Psoas muscle (tissue), 8 donors: ENCODE data around the gene GNGT2. TPM values are rescaled to one million over a fixed set of nuclear protein-coding genes. Genes with fewer than 3 reads are reported as not detected.

ENCODE experiments used
- ATAC-seq, 4 donors: fragments of 200-7000 bp; cut with Tn5 transposase; one replicate each; pipeline ENCODE4 v1.9.1; 2020; ENCODE audit warnings: moderate library complexity in 3 of 4, mild to moderate bottlenecking in 2 of 4
- DNase-seq, 2 donors: peaks; one replicate each; pipeline ENCODE4 v3.0.0-alpha.2; 2020
- H3K27ac ChIP-seq: fragments of 200-600 bp; one replicate; pipeline ENCODE4 v1.8.0; 2022
- H3K27me3 ChIP-seq, 3 donors: fragments of 200-600 bp in 1 of 3; one replicate each; pipeline versions ENCODE4 v1.6.1 to v1.8.0; 2013 to 2022; ENCODE audit warnings: low read length in 2 of 3, mild to moderate bottlenecking in 2 of 3, moderate library complexity in 1 of 3; ENCODE audit not compliant: insufficient read depth in 3 of 3
- H3K36me3 ChIP-seq, 2 donors: fragments of 200-600 bp in 1 of 2; one replicate each; pipeline versions ENCODE4 v1.6.1 to v1.8.0; 2013 to 2022; ENCODE audit warnings: low read depth in 1 of 2, mild to moderate bottlenecking in 1 of 2, moderate library complexity in 1 of 2; ENCODE audit not compliant: insufficient read depth in 1 of 2
- H3K4me1 ChIP-seq: fragments of 200-600 bp; one replicate; pipeline ENCODE4 v1.8.0; 2022
- H3K4me3 ChIP-seq: fragments of 200-600 bp; one replicate; pipeline ENCODE4 v1.8.0; 2022; ENCODE audit warnings: mild to moderate bottlenecking
- H3K9me3 ChIP-seq: fragments of 200-600 bp; one replicate; pipeline ENCODE4 v1.8.0; 2022
- WGBS, 3 donors: extraction: QIAGEN DNeasy Blood & Tissue Kit; methylation state at CpG; one replicate each; pipeline versions ENCODE4 v1.1.6 to v1.1.7; 2013; 5-methylcytosine and 5-hydroxymethylcytosine counted together
- intact Hi-C, 2 donors: fragments of 100-400 bp; cut with DNase I; formaldehyde crosslinking; loops; one replicate each; pipeline versions ENCODE4 v1.11.0 to v1.14.2; 2022
- polyA plus RNA-seq, 3 donors: library from polyadenylated mRNA; stranded (reverse); fragments of 200-250 nt; gene quantifications; one replicate each; pipeline ENCODE4 v1.2.3, GENCODE V29; 2013
- total RNA-seq, 4 donors: library from RNA; stranded (reverse); fragmentation: NEBNext Ultra II Directional in 2 of 4; extraction: Animal tissue kit (Norgen Biotek cat#: 25700) in 2 of 4; gene quantifications; one replicate each; pipeline versions ENCODE4 v1.2.1 to v1.2.4, GENCODE V29; 2021 to 2023
- TF ChIP-seq, protein P1 (sequence below): fragments of 200-600 bp; IDR thresholded peaks from one replicate; pipeline ENCODE4 v1.8.0; 2022; ENCODE audit warnings: antibody characterized with exemption
- donor health status: healthy with polysubstance abuse.
- donor health status: DM: no; HTN: no; CAD: no; lungs with moderate emphysema.
- donor health status: Bipolar disorder and iron deficiency.
- donor health status: healthy.
- donor health status: DM: yes; HTN: yes; CAD: no.
- donor health status: DM: no; HTN: no; CAD: no.
- donor health status: DM: no; HTN: no; CAD: no.
- donor health status: DM: yes; HTN: yes; CAD: no.

Gene GNGT2
- total and polyA plus RNA-seq, 7 donors: 0.32 to 2.0 (median 0.57) TPM

DNA sequence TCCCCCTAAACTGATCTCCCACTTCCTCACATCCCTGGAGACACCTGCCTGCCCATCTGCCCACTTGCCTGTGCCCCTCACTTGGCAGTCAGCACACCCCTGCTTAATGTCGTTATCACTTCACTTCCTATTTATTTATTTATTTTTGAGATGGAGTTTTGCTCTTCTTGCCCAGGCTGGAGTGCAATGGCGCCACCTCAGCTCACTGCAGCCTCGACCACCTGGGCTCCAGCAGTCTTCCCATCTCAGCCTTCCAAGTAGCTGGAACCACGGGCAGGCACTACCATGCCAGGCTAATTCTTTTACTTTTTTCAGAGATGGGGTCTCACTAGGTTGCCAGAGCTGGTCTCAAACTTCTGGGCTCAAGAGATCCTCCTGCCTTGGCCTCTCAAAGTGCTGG lies 43.7 kb upstream of the GNGT2 start:
- H3K4me1 ChIP-seq: peaks cover 6% of the 10 kb centered on the region
- no peaks in the 10 kb centered on the region for H3K9me3 ChIP-seq
- H3K27ac ChIP-seq: no peak overlapping the region
- H3K4me3 ChIP-seq: no peak overlapping the region
- WGBS, 3 donors: 61 to 64% (median 62%) methylated on average over 4 of the region's 4 CpGs
- DNase-seq (no peak), ATAC-seq (no peak)
- TF ChIP-seq, protein P1, sequence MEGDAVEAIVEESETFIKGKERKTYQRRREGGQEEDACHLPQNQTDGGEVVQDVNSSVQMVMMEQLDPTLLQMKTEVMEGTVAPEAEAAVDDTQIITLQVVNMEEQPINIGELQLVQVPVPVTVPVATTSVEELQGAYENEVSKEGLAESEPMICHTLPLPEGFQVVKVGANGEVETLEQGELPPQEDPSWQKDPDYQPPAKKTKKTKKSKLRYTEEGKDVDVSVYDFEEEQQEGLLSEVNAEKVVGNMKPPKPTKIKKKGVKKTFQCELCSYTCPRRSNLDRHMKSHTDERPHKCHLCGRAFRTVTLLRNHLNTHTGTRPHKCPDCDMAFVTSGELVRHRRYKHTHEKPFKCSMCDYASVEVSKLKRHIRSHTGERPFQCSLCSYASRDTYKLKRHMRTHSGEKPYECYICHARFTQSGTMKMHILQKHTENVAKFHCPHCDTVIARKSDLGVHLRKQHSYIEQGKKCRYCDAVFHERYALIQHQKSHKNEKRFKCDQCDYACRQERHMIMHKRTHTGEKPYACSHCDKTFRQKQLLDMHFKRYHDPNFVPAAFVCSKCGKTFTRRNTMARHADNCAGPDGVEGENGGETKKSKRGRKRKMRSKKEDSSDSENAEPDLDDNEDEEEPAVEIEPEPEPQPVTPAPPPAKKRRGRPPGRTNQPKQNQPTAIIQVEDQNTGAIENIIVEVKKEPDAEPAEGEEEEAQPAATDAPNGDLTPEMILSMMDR: no peak
- no peaks in the 10 kb centered on the region for H3K36me3 ChIP-seq
- intact Hi-C loops: no loop called here
- H3K27me3 ChIP-seq: no peaks in the 10 kb centered on the region

DNA sequence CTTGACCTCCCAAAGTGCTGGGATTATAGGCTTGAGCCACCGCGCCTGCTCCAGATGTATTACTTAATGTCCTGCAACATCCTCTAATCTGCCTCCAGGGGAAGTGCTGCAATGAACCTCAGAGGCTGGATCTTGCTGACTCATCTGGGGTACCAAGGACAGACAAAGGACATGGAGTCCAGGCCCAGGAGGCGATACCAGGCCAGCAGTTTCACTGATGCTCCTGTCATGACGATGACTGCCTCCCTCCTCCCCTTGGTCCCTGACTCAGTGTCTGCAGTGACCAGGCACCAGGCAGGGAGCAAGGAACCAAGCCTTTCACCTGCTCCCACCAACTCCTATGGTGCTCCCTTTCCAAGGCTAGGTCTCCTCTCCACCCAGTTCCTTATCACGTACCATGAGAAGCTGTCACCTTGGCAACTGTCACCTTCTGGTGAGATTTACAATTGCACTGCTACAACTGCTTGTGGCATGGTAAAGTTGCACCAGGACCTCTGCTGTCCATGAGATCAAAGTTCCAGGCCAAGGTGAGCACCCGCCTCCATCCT lies 41.8 kb upstream of the GNGT2 start:
- Histone ChIP-seq H3K27me3 (no peaks in the 10 kb centered on the region), H3K4me3 (no peak overlapping the region), H3K4me1 (peaks cover 6% of the 10 kb centered on the region), H3K27ac (no peak overlapping the region), H3K9me3 (no peaks in the 10 kb centered on the region), H3K36me3 (no peaks in the 10 kb centered on the region)
- 84 to 89% (median 86%) methylated on average over 6 of the region's 6 CpGs for WGBS, 3 donors
- peak in 1 of 2 donors; percentile 33 for DNase-seq
- intact Hi-C loops: no loop called here
- ATAC-seq: no peak
- TF ChIP-seq, protein P1: no peak

DNA sequence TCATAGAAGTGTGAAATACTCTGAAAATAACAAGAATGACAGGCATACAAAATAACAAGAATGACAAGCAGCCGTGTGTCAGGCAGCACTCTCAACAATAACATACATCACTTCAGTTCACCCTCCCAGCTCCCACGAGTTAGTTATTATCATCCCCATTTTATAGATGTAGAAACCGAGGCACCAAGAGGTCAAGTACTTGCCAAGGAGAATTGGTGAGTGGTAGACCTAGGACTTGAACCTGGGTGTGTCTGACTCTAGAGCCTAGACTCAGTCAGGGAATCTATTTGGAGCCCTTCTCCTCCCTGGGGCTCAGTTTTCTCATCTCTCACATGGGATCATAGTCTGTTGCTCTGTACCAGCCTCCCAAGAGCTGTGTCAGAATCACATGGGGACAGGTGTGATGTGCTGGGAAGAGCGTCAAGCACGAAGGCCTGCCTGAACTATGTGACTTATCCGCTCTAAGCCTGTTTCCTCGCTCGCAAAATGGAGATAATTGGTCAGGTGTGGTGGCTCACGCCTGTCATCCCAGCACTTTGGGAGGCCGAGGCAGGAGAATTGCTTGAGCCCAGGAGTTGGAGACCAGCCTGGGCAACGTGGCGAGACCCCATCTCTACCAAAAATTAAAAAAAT lies 39.6 kb upstream of the GNGT2 start:
- intact Hi-C loops: no loop called here
- WGBS, 3 donors: 80 to 83% (median 81%) methylated on average over 12 of the region's 12 CpGs
- Histone ChIP-seq H3K4me1 (peaks cover 6% of the 10 kb centered on the region), H3K27me3 (no peaks in the 10 kb centered on the region), H3K4me3 (no peak overlapping the region), H3K9me3 (no peaks in the 10 kb centered on the region), H3K27ac (no peak overlapping the region), H3K36me3 (no peaks in the 10 kb centered on the region)
- ATAC-seq (no peak), DNase-seq (no peak)
- TF ChIP-seq, protein P1: no peak

DNA sequence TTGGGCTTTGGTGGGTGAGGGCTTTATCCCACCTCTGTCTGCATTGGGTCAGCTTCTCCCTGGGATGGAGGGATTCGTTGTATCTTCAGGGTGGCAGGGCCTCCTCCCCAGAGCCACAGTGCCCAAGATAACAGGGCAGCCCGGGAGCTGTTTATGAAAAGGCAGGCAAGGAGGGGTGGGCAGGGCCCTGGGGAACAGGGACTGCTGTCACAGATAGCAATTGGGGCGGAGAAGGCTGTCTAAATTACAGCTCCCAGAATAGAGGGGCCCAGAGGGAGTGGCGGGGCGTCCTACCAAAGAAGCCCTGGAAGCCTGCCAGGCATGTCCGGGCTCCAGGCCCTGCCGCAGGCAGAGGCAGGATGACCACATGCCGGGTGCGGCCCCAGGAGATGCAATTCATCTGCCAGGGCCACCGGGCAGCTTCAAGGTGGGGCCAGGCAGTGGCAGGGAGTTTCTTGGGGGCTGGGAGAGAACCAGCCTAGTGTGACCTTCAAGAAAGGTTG lies 39.0 kb upstream of the GNGT2 start:
- ATAC-seq (peak; percentile 58 to 95 (median 92)), DNase-seq (peak; percentile 45 to 83)
- Histone ChIP-seq H3K4me1 (peaks cover 6% of the 10 kb centered on the region), H3K9me3 (no peaks in the 10 kb centered on the region), H3K27me3 (no peaks in the 10 kb centered on the region), H3K36me3 (no peaks in the 10 kb centered on the region), H3K4me3 (no peak overlapping the region), H3K27ac (no peak overlapping the region)
- TF ChIP-seq, protein P1: no peak
- intact Hi-C loops: no loop called here
- WGBS, 3 donors: 3 to 8% (median 7%) methylated on average over 10 of the region's 10 CpGs

DNA sequence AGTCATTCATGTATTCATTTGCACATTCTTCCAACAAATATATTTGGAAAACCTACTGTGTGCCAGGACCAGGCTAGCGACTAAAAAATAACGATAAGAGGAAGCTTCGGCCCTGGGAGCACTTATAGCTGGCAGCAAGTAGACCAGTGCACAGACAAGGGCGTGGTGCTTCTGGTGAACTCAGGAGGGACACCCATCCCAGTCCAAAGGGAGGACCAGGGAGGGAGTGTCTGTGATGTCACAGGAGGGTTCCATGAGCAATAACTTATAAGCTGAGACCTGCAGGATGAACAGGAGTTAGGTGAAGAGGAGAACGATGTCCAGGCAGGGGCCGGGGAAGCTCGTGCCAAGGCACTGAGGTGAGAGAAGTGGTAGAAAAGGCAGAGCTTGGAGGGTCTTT lies 37.6 kb upstream of the GNGT2 start:
- H3K9me3 ChIP-seq: no peaks in the 10 kb centered on the region
- no peak overlapping the region for H3K4me3 ChIP-seq
- DNase-seq (no peak), ATAC-seq (no peak)
- intact Hi-C loops: no loop called here
- peaks cover 6% of the 10 kb centered on the region for H3K4me1 ChIP-seq
- no peak overlapping the region for H3K27ac ChIP-seq
- no peaks in the 10 kb centered on the region for H3K36me3 ChIP-seq
- 91 to 96% (median 92%) methylated on average over 7 of the region's 7 CpGs for WGBS, 3 donors
- no peaks in the 10 kb centered on the region for H3K27me3 ChIP-seq
- TF ChIP-seq, protein P1: no peak
